GM12891 (cell line): ENCODE measurements around the gene NIPAL4.
"Not testable (repeated sequence)": the region's sequence is repeated elsewhere in the genome, so short reads cannot be mapped to it uniquely, and the experiment has no call there.

Source experiments
- POLR2A ChIP-seq: IDR thresholded peaks from 2 replicates; pipeline ENCODE4 v1.6.1; 2011; ENCODE audit warnings: low read depth, low read length, control low read depth
- POLR2AphosphoS5 ChIP-seq: IDR thresholded peaks from 2 replicates; pipeline ENCODE4 v1.6.1; 2011; ENCODE audit warnings: low read depth, low read length, control low read depth
- SPI1 ChIP-seq: IDR thresholded peaks from 2 replicates; pipeline ENCODE4 v1.6.1; 2011; ENCODE audit warnings: low read depth, low read length, control low read depth
- TAF1 ChIP-seq: IDR thresholded peaks from 2 replicates; pipeline ENCODE4 v1.6.1; 2011; ENCODE audit warnings: low read depth, low read length, control low read depth

DNA sequence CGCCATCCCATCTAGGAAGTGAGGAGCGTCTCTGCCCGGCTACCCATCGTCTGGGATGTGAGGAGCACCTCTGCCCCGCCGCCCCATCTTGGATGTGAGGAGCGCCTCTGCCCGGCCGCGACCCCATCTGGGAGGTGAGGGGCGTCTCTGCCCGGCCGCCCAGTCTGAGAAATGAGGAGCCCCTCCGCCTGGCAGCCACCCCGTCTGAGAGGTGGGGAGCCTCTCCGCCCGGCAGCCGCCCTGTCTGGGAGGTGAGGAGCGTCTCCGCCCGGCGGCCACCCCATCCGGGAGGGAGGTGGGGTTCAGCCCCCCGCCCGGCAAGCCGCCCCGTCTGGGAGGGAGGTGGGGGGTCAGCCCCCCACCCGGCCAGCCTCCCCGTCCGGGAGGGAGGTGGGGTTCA lies 40.5 kb upstream of the NIPAL4 start:
- not testable (repeated sequence) for TF ChIP-seq POLR2AphosphoS5, POLR2A, TAF1, SPI1
